Measurements from ENCODE around the gene BLOC1S6.

GRCh38 chr15:45648521-45649200 is 61.5 kb downstream of the BLOC1S6 start:
- TF ChIP-seq CTCF (IDR thresholded peaks at IDR 0.05) = no peak
- TF ChIP-seq EZH2phosphoT487 (IDR thresholded peaks at IDR 0.05) = no peak
- no peak for TF ChIP-seq EZH2 (IDR thresholded peaks at IDR 0.05)

Measured in neural progenitor cell (in vitro differentiated cells).